Type B pancreatic cell (in vitro differentiated cells): ENCODE results near the gene DDHD1. TPM values are rescaled to one million over a fixed set of nuclear protein-coding genes. Genes with fewer than 3 reads are reported as not detected.

Source experiments
- DNase-seq: peaks from one replicate; pipeline ENCODE4 v3.0.0; 2021; ENCODE audit warnings: mixed read lengths; ENCODE audit not compliant: unreplicated experiment; ENCODE audit errors: extremely low spot score
- H3K27ac Mint-ChIP-seq: 2 replicates; pipeline ENCODE4 v1.8.0; 2021; ENCODE audit warnings: mild to moderate bottlenecking, mixed read lengths
- H3K27me3 Mint-ChIP-seq: 2 replicates; pipeline ENCODE4 v1.8.0; 2021; ENCODE audit warnings: mixed read lengths
- H3K36me3 Mint-ChIP-seq: 2 replicates; pipeline ENCODE4 v1.8.0; 2021; ENCODE audit warnings: mixed read lengths
- H3K4me1 Mint-ChIP-seq: one replicate; pipeline ENCODE4 v1.8.0; 2021; ENCODE audit warnings: mixed read lengths; ENCODE audit not compliant: unreplicated experiment
- H3K4me3 Mint-ChIP-seq: 2 replicates; pipeline ENCODE4 v1.8.0; 2021; ENCODE audit warnings: mild to moderate bottlenecking, mixed read lengths
- H3K9me3 Mint-ChIP-seq: 2 replicates; pipeline ENCODE4 v1.8.0; 2021; ENCODE audit warnings: mixed read lengths
- total RNA-seq: library from RNA; stranded (reverse); gene quantifications from 2 replicates; pipeline ENCODE4 v1.2.1, GENCODE V29; 2021; ENCODE audit warnings: low replicate concordance
- TF ChIP-seq, protein P1 (sequence below): fragments of 200-600 bp; sonication (generic); conservative IDR thresholded peaks from 2 replicates; pipeline ENCODE4 v1.5.0; 2021; ENCODE audit warnings: antibody characterized with exemption, mild to moderate bottlenecking

The DDHD1 gene
- total RNA-seq, 1 donor from 2014 or later = 19.1 TPM

DNA sequence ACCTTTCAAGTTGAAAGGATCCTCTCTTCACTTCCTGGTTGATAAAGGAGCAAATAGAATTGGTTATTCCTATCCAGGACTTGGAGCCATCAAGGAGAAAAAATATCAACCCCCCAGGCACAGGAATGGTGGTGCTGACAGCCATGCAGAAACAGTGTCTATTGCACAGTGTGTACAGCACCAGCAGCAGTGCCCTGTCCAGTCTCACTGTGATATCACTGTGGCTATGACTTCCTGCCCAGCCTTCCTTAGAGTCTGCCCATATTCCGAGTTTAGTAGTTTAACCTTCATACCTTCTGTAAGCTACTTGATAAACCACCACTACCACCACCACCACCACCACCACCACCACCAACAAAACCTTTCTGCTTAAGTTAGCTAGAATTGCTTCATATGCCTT lies 157.1 kb downstream of the DDHD1 start:
- no peaks in the 10 kb centered on the region for H3K36me3 Mint-ChIP-seq
- H3K27ac Mint-ChIP-seq = no peak overlapping the region
- H3K27me3 Mint-ChIP-seq = peaks cover 29% of the 10 kb centered on the region
- TF ChIP-seq, protein P1, sequence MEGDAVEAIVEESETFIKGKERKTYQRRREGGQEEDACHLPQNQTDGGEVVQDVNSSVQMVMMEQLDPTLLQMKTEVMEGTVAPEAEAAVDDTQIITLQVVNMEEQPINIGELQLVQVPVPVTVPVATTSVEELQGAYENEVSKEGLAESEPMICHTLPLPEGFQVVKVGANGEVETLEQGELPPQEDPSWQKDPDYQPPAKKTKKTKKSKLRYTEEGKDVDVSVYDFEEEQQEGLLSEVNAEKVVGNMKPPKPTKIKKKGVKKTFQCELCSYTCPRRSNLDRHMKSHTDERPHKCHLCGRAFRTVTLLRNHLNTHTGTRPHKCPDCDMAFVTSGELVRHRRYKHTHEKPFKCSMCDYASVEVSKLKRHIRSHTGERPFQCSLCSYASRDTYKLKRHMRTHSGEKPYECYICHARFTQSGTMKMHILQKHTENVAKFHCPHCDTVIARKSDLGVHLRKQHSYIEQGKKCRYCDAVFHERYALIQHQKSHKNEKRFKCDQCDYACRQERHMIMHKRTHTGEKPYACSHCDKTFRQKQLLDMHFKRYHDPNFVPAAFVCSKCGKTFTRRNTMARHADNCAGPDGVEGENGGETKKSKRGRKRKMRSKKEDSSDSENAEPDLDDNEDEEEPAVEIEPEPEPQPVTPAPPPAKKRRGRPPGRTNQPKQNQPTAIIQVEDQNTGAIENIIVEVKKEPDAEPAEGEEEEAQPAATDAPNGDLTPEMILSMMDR = no peak
- H3K4me3 Mint-ChIP-seq = no peak overlapping the region
- H3K4me1 Mint-ChIP-seq = no peaks in the 10 kb centered on the region
- no peaks in the 10 kb centered on the region for H3K9me3 Mint-ChIP-seq
- no peak for DNase-seq

DNA sequence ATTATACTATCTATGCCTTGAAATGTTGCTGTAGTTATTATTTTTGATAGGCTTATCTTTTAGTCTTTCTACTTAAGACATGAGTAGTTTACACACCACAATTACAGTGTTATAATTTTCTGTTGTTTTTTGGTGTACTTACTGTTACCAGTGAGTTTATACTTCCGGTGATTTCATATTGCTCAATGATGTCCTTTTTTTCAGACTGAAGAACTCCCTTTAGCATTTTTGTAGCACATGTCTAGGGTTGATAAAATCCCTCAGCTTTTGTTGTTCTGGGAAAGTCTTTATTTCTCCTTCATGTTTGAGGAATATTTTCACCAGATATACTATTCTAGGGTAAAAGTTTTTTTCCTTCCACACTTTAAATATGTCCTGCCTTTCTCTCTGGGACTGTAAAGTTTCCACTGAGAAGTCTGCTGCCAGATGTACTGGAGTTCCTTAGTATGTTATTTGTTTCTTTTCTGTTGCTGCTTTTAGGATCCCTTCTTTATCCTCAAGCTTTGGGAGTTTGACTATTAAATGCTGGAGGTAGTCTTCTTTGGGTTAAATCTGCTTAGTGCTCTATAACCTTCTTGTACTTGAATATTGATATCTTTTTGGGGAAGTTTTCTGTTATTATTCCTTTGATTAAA lies 160.8 kb downstream of the DDHD1 start:
- no peaks in the 10 kb centered on the region for H3K36me3 Mint-ChIP-seq
- no peak for DNase-seq
- H3K9me3 Mint-ChIP-seq = no peaks in the 10 kb centered on the region
- TF ChIP-seq, protein P1 = no peak
- peaks cover 6% of the 10 kb centered on the region for H3K4me1 Mint-ChIP-seq
- H3K4me3 Mint-ChIP-seq = no peak overlapping the region
- H3K27me3 Mint-ChIP-seq = peaks cover 47% of the 10 kb centered on the region
- H3K27ac Mint-ChIP-seq = no peak overlapping the region

DNA sequence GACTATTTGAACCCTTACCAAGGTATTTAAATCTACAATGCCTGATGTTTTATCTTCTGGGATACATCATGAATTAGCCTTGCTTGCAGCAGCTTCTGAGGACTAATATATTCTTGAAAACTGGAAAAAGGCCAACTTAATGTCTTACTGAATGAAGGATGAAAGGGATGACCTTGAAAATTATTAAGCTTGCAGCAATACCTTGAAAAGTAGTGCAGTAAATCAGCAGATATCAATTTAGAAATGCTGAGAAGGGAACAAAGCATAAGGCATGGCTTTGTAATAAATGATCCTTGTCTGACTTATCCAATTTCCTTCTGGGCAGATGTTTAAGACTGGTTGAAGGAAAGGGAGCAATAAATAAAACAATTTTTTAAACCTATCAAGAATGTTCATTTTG lies 165.0 kb downstream of the DDHD1 start:
- H3K36me3 Mint-ChIP-seq = no peaks in the 10 kb centered on the region
- no peak overlapping the region for H3K27ac Mint-ChIP-seq
- DNase-seq = no peak
- no peak overlapping the region for H3K4me3 Mint-ChIP-seq
- TF ChIP-seq, protein P1 = no peak
- peaks cover 4% of the 10 kb centered on the region for H3K9me3 Mint-ChIP-seq
- peaks cover 6% of the 10 kb centered on the region for H3K4me1 Mint-ChIP-seq
- H3K27me3 Mint-ChIP-seq = peaks cover 52% of the 10 kb centered on the region

- Mint-ChIP-seq H3K9me3 (peaks cover 4% of the 10 kb centered on the region), H3K4me3 (no peak overlapping the region), H3K4me1 (peaks cover 6% of the 10 kb centered on the region), H3K27me3 (peaks cover 46% of the 10 kb centered on the region), H3K36me3 (no peaks in the 10 kb centered on the region), H3K27ac (no peak overlapping the region)
- no peak for DNase-seq
- TF ChIP-seq, protein P1 = no peak
These were observed 165.6 kb downstream of the DDHD1 start for GRCh38 chr14:52987514-52987913.

DNA sequence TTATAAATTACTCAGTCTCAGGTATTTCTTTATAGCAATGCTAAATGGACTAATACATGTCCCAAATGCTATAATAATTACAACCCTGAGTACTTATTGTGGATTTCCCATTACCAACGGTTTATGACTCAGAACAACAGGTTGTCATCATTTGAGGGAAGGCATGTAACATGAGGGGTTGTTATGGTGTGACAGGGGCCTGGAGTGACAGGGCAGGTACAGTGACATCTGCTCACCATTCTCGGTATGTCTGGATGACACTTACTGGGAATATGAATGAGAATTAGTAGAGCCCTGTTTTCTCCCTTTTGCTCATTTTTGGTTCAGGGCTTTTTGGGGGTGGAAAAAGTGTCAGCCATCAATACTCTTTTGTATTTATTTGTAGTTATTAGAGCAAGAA lies 166.1 kb downstream of the DDHD1 start:
- DNase-seq = no peak
- Mint-ChIP-seq H3K36me3 (no peaks in the 10 kb centered on the region), H3K4me1 (peaks cover 6% of the 10 kb centered on the region), H3K27me3 (peaks cover 42% of the 10 kb centered on the region), H3K9me3 (peaks cover 4% of the 10 kb centered on the region), H3K4me3 (no peak overlapping the region), H3K27ac (no peak overlapping the region)
- TF ChIP-seq, protein P1 = no peak

Other genes with a start within 250 kb of the DDHD1 start
- 25.6 and 82.5 TPM in 2 replicates for gene FERMT2, start 202.3 kb downstream of the DDHD1 start, total RNA-seq